Colonic mucosa (tissue), 4 donors: ENCODE measurements around the gene VWA8. TPM values are rescaled to one million over a fixed set of nuclear protein-coding genes. Genes with fewer than 3 reads are reported as not detected.

Experiments
- DNase-seq: peaks from one replicate; pipeline ENCODE4 v3.0.0-alpha.2; 2020
- H3K27ac ChIP-seq: fragments of 200-600 bp; one replicate; pipeline ENCODE4 v1.8.0; 2021
- H3K27me3 ChIP-seq: fragments of 200-600 bp; one replicate; pipeline ENCODE4 v1.8.0; 2021
- H3K36me3 ChIP-seq: fragments of 200-600 bp; one replicate; pipeline ENCODE4 v1.8.0; 2021
- H3K4me1 ChIP-seq: fragments of 200-600 bp; one replicate; pipeline ENCODE4 v1.8.0; 2021; ENCODE audit warnings: mild to moderate bottlenecking
- H3K4me3 ChIP-seq: fragments of 200-600 bp; one replicate; pipeline ENCODE4 v1.8.0; 2021
- H3K9ac ChIP-seq, 2 donors: one replicate each; pipeline ENCODE4 v1.7.0; 2013; ENCODE audit warnings: control low read depth in 2 of 2, low read depth in 2 of 2, low read length in 2 of 2
- H3K9me3 ChIP-seq: fragments of 200-600 bp; one replicate; pipeline ENCODE4 v1.8.0; 2021
- CTCF ChIP-seq: fragments of 200-600 bp; IDR thresholded peaks from one replicate; pipeline ENCODE4 v1.8.0; 2022; ENCODE audit warnings: antibody characterized with exemption, mild to moderate bottlenecking
- intact Hi-C: fragments of 100-400 bp; cut with DNase I; formaldehyde crosslinking; loops from one replicate; pipeline ENCODE4 v1.14.1; 2022
- total RNA-seq, 2 donors: library from RNA; stranded (reverse); fragmentation: NEBNext Ultra II Directional in 1 of 2; extraction: Animal tissue kit (Norgen Biotek cat#: 25700) in 1 of 2; gene quantifications; one replicate each; pipeline ENCODE4 v1.2.1, GENCODE V29; 2021
- donor health status: healthy.
- donor health status: DM: no; HTN: no; CAD: no.
- donor health status: DM: no; HTN: no; CAD: no.

VWA8 gene
- total RNA-seq, 2 donors from 2014 or later, result 23.8 to 31.8 TPM

DNA sequence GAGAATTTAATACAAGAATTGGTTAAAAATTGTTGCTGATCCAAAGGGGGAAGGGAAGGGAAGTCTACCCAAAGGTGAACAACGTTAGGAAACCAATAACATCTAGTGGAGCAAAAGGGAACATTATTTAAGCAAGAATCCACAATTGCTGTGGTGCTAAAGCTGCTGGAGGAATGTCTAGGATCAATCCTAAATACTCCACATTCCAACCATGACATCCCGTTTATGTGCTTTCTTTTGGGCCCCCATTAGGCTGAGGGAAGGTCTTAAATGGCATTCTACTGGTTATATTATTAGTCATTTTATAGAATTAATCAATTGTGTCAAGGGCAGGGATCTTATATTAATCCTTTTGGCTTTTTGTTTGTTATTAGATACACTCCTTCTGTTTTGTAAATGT, 39.9 kb upstream of the VWA8 start:
- DNase-seq, result no peak
- H3K9ac ChIP-seq, result no peak overlapping the region
- intact Hi-C loops, result no loop called here
- no peak overlapping the region for H3K4me3 ChIP-seq
- no peaks in the 10 kb centered on the region for H3K36me3 ChIP-seq
- no peaks in the 10 kb centered on the region for H3K4me1 ChIP-seq
- H3K27ac ChIP-seq, result no peak overlapping the region
- TF ChIP-seq CTCF, result no peak
- no peaks in the 10 kb centered on the region for H3K9me3 ChIP-seq
- H3K27me3 ChIP-seq, result no peaks in the 10 kb centered on the region

GRCh38 chr13:41997396-41997795, 36.5 kb upstream of the VWA8 start:
- DNase-seq, result no peak
- intact Hi-C loops, result no loop called here
- TF ChIP-seq CTCF, result no peak
- Histone ChIP-seq H3K27me3 (no peaks in the 10 kb centered on the region), H3K27ac (no peak overlapping the region), H3K36me3 (no peaks in the 10 kb centered on the region), H3K4me3 (no peak overlapping the region), H3K9ac (no peak overlapping the region), H3K4me1 (no peaks in the 10 kb centered on the region), H3K9me3 (no peaks in the 10 kb centered on the region)

DNA sequence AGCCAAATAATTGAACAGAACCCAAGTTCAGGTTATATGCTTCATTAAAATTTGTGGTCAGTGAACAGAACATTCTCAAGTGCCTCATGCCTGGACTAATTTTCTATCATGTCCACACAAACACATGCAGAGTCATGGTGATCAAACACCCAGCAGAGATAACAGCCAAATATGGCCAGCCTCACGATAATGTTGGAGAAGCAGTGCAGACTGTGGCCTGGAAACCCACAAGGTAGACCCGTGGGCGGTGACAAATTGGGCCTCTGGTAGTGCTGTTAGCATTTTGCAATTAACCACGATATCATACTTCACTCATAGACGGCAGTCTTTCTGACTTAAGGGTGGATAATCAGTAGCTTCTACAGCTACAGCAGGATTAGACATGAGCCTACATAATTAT, 35.0 kb upstream of the VWA8 start:
- H3K36me3 ChIP-seq, result no peaks in the 10 kb centered on the region
- no peak overlapping the region for H3K27ac ChIP-seq
- no peaks in the 10 kb centered on the region for H3K27me3 ChIP-seq
- H3K4me3 ChIP-seq, result no peak overlapping the region
- intact Hi-C loops, result no loop called here
- no peaks in the 10 kb centered on the region for H3K4me1 ChIP-seq
- DNase-seq, result no peak
- H3K9ac ChIP-seq, result no peak overlapping the region
- no peak for TF ChIP-seq CTCF
- H3K9me3 ChIP-seq, result no peaks in the 10 kb centered on the region

GRCh38 chr13:41995336-41995735, 34.4 kb upstream of the VWA8 start:
- H3K27me3 ChIP-seq, result no peaks in the 10 kb centered on the region
- no peak for DNase-seq

DNA sequence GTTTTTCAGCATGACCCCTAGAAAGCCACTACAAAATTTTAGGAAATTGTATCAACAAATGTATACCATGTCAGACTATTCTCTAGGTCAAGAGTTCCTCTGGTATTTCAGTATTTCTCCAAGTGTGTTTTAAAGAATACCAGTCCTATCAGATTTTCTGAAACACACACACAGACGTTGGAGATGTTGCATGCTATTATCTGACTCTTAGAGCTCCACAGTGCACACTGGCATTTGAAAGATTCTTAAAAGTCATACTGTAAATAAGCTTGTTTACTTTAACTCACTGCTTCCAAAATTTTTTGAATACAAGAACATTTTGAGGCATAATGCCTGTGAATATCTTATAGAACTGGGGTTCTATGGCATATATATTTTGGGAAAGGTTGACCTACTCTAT, 33.8 kb upstream of the VWA8 start:
- Histone ChIP-seq H3K9me3 (no peaks in the 10 kb centered on the region), H3K27ac (no peak overlapping the region), H3K4me1 (no peaks in the 10 kb centered on the region), H3K36me3 (no peaks in the 10 kb centered on the region), H3K27me3 (no peaks in the 10 kb centered on the region), H3K9ac (no peak overlapping the region), H3K4me3 (no peak overlapping the region)
- DNase-seq, result no peak
- no peak for TF ChIP-seq CTCF
- intact Hi-C loops, result no loop called here

More at GRCh38 chr13:41995336-41995735, 34.4 kb upstream of the VWA8 start:
- H3K9ac ChIP-seq, result no peak overlapping the region
- no peak overlapping the region for H3K27ac ChIP-seq
- no peaks in the 10 kb centered on the region for H3K4me1 ChIP-seq
- no peaks in the 10 kb centered on the region for H3K9me3 ChIP-seq
- H3K36me3 ChIP-seq, result no peaks in the 10 kb centered on the region
- intact Hi-C loops, result no loop called here
- no peak for TF ChIP-seq CTCF
- no peak overlapping the region for H3K4me3 ChIP-seq

DNA sequence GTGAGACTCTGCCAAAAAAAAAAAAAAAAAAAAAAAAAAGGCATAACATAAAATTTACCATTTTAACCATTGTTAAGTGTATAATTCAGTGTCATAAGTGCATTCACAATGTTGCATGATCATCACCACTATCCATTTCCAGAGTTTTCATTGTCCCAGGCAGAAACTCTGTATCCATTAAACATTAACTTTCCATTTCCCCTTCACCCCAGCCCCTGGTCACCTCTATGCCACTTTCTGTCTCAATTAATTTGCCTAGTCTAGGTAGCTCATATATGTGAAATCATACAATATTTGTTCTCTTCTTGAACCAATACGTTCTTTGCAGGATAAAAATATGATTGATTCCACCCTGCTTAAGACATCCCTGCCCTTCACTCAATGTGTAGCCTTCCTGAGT, 31.0 kb upstream of the VWA8 start:
- no peak for TF ChIP-seq CTCF
- H3K9ac ChIP-seq, result no peak overlapping the region
- H3K27me3 ChIP-seq, result no peaks in the 10 kb centered on the region
- DNase-seq, result no peak
- no peaks in the 10 kb centered on the region for H3K36me3 ChIP-seq
- intact Hi-C loops, result no loop called here
- H3K9me3 ChIP-seq, result no peaks in the 10 kb centered on the region
- no peak overlapping the region for H3K4me3 ChIP-seq
- H3K27ac ChIP-seq, result no peak overlapping the region
- H3K4me1 ChIP-seq, result no peaks in the 10 kb centered on the region
